Mesenchymal stem cell (in vitro differentiated cells and primary cell): ENCODE data around the gene ATCAY.

Experiments used
- DNase-seq: peaks from one replicate; pipeline ENCODE4 v3.0.0-alpha.2; 2013
- H2AFZ ChIP-seq: one replicate; pipeline ENCODE4 v1.6.1; 2013; ENCODE audit warnings: low read depth, mild to moderate bottlenecking, control low read depth, inconsistent platforms, low read length, moderate library complexity
- H2AK5ac ChIP-seq: 2 replicates; pipeline ENCODE4 v1.6.1; 2013; ENCODE audit warnings: low read length, moderate library complexity, mild to moderate bottlenecking, inconsistent platforms; ENCODE audit not compliant: severe bottlenecking
- H2BK120ac ChIP-seq: one replicate; pipeline ENCODE4 v1.6.1; 2013; ENCODE audit warnings: low read depth, mild to moderate bottlenecking, inconsistent platforms, low read length, moderate library complexity
- H2BK12ac ChIP-seq, 2 experiments: one replicate each; pipeline ENCODE4 v1.6.1; 2013; ENCODE audit warnings: inconsistent platforms in 2 of 2, low read length in 2 of 2, mild to moderate bottlenecking in 2 of 2, moderate library complexity in 2 of 2, control low read depth in 1 of 2
- H2BK15ac ChIP-seq: one replicate; pipeline ENCODE4 v1.6.1; 2013; ENCODE audit warnings: mild to moderate bottlenecking, low read depth, inconsistent platforms; ENCODE audit not compliant: poor library complexity, severe bottlenecking
- H2BK5ac ChIP-seq: 2 replicates; pipeline ENCODE4 v1.6.1; 2013; ENCODE audit warnings: low read depth, mild to moderate bottlenecking, low read length, control low read depth, inconsistent platforms; ENCODE audit not compliant: poor library complexity, severe bottlenecking
- H3K14ac ChIP-seq, 2 experiments: one replicate each; pipeline ENCODE4 v1.6.1; 2013; ENCODE audit warnings: inconsistent platforms in 2 of 2, low read length in 2 of 2, control low read depth in 1 of 2, mild to moderate bottlenecking in 1 of 2, moderate library complexity in 1 of 2
- H3K18ac ChIP-seq, 2 experiments: one replicate each; pipeline ENCODE4 v1.6.1; 2013; ENCODE audit warnings: inconsistent platforms in 2 of 2, low read length in 2 of 2, control low read depth in 1 of 2, low read depth in 1 of 2, mild to moderate bottlenecking in 1 of 2
- H3K23ac ChIP-seq, 2 experiments: one replicate each; pipeline ENCODE4 v1.6.1; 2013; ENCODE audit warnings: inconsistent platforms in 2 of 2, low read length in 2 of 2, mild to moderate bottlenecking in 2 of 2, moderate library complexity in 2 of 2, control low read depth in 1 of 2
- H3K27ac ChIP-seq: 2 replicates; pipeline ENCODE4 v1.5.1; 2013; ENCODE audit warnings: mild to moderate bottlenecking, moderate library complexity, low read length, control low read depth, inconsistent platforms; ENCODE audit not compliant: poor library complexity, severe bottlenecking
- H3K27me3 ChIP-seq, 2 experiments: 2 replicates each; pipeline versions ENCODE4 v1.6.1 to v1.7.0; 2013; ENCODE audit warnings: low read length in 2 of 2, mild to moderate bottlenecking in 2 of 2, moderate library complexity in 2 of 2, control low read depth in 1 of 2, inconsistent platforms in 1 of 2; ENCODE audit not compliant: control insufficient read depth in 1 of 2, insufficient read depth in 1 of 2
- H3K36me3 ChIP-seq, 2 experiments: 2 replicates each; pipeline versions ENCODE4 v1.6.1 to v1.7.0; 2013; ENCODE audit warnings: low read length in 2 of 2, control low read depth in 1 of 2, inconsistent platforms in 1 of 2, low read depth in 1 of 2, mild to moderate bottlenecking in 1 of 2; ENCODE audit not compliant: insufficient read depth in 2 of 2, control insufficient read depth in 1 of 2
- H3K4ac ChIP-seq, 2 experiments: one replicate each; pipeline ENCODE4 v1.6.1; 2013; ENCODE audit warnings: inconsistent platforms in 2 of 2, low read length in 2 of 2, mild to moderate bottlenecking in 2 of 2, moderate library complexity in 2 of 2, control low read depth in 1 of 2, low read depth in 1 of 2
- H3K4me1 ChIP-seq: 2 replicates; pipeline ENCODE4 v1.6.1; 2013; ENCODE audit warnings: low read depth, low read length, control low read depth; ENCODE audit not compliant: control insufficient read depth, insufficient read depth
- H3K4me2 ChIP-seq: 2 replicates; pipeline ENCODE4 v1.6.1; 2013; ENCODE audit warnings: low read length, mild to moderate bottlenecking, inconsistent platforms; ENCODE audit not compliant: poor library complexity, severe bottlenecking
- H3K4me3 ChIP-seq, 2 experiments: 2 replicates each; pipeline versions ENCODE4 v1.5.1 to v1.7.0; 2013; ENCODE audit warnings: low read length in 2 of 2, mild to moderate bottlenecking in 2 of 2, control low read depth in 1 of 2, low read depth in 1 of 2; ENCODE audit not compliant: insufficient read depth in 1 of 2
- H3K79me1 ChIP-seq: replicated peaks from 2 replicates; pipeline ENCODE4 v1.6.1; 2013; ENCODE audit warnings: mild to moderate bottlenecking, control low read depth, low read length, inconsistent platforms; ENCODE audit not compliant: poor library complexity, severe bottlenecking
- H3K9ac ChIP-seq: 2 replicates; pipeline ENCODE4 v1.7.0; 2013; ENCODE audit warnings: mild to moderate bottlenecking, low read length, moderate library complexity
- H3K9me3 ChIP-seq: 2 replicates; pipeline ENCODE4 v1.7.0; 2013; ENCODE audit warnings: mild to moderate bottlenecking, low read length; ENCODE audit not compliant: control insufficient read depth
- H4K8ac ChIP-seq: one replicate; pipeline ENCODE4 v1.6.1; 2013; ENCODE audit warnings: inconsistent platforms, mild to moderate bottlenecking, low read length, moderate library complexity
- H4K91ac ChIP-seq: one replicate; pipeline ENCODE4 v1.6.1; 2013; ENCODE audit warnings: mild to moderate bottlenecking, low read length, inconsistent platforms
- WGBS: methylation state at CpG from one replicate; pipeline ENCODE4 v1.1.7; 2013; ENCODE audit warnings: mixed read lengths; 5-methylcytosine and 5-hydroxymethylcytosine counted together

The ATCAY gene

GRCh38 chr19:3895788-3896187 lies 15.3 kb downstream of the ATCAY start:
- Histone ChIP-seq H3K4me1 (no peaks in the 10 kb centered on the region), H4K8ac (no peak overlapping the region), H3K9me3 (no peaks in the 10 kb centered on the region), H2BK15ac (no peak overlapping the region), H3K36me3 (no peaks in the 10 kb centered on the region), H3K14ac (no peak overlapping the region), H3K9ac (no peak overlapping the region), H2AK5ac (no peak overlapping the region), H2AFZ (no peak overlapping the region), H3K4ac (no peak overlapping the region), H3K27me3 (peaks cover 0 to 26% of the 10 kb centered on the region in 2 experiments), H3K4me2 (no peak overlapping the region), H3K23ac (no peak overlapping the region), H3K79me1 (no peaks in the 10 kb centered on the region), H2BK5ac (no peak overlapping the region), H2BK12ac (no peak overlapping the region), H4K91ac (no peak overlapping the region), H3K27ac (no peak overlapping the region), H3K18ac (no peak overlapping the region), H2BK120ac (no peak overlapping the region), H3K4me3 (no peak overlapping the region)
- DNase-seq: no peak
- 94% methylated on average over 3 of the region's 5 CpGs for WGBS

GRCh38 chr19:3897936-3898335 lies 17.5 kb downstream of the ATCAY start:
- Histone ChIP-seq H3K4me2 (no peak overlapping the region), H3K23ac (no peak overlapping the region), H2AK5ac (no peak overlapping the region), H3K14ac (no peak overlapping the region), H3K4me3 (no peak overlapping the region), H2BK120ac (no peak overlapping the region), H3K27me3 (peaks cover 0 to 34% of the 10 kb centered on the region in 2 experiments), H3K9ac (no peak overlapping the region), H2AFZ (no peak overlapping the region), H3K18ac (no peak overlapping the region), H4K91ac (no peak overlapping the region), H3K9me3 (no peaks in the 10 kb centered on the region), H3K27ac (no peak overlapping the region), H2BK5ac (no peak overlapping the region), H3K4me1 (no peaks in the 10 kb centered on the region), H2BK12ac (no peak overlapping the region), H4K8ac (no peak overlapping the region), H3K4ac (no peak overlapping the region), H2BK15ac (no peak overlapping the region), H3K36me3 (no peaks in the 10 kb centered on the region), H3K79me1 (no peaks in the 10 kb centered on the region)
- WGBS: 81% methylated on average over 4 of the region's 4 CpGs
- DNase-seq: no peak

GRCh38 chr19:3898426-3898825 lies 17.9 kb downstream of the ATCAY start:
- H3K23ac ChIP-seq: no peak overlapping the region
- WGBS: 84% methylated on average over 3 of the region's 3 CpGs

GRCh38 chr19:3899531-3900294 lies 19.2 kb downstream of the ATCAY start:
- WGBS: 91% methylated on average over 18 of the region's 18 CpGs

More at GRCh38 chr19:3898426-3898825, 17.9 kb downstream of the ATCAY start:
- no peak overlapping the region for H3K4ac ChIP-seq
- H4K8ac ChIP-seq: no peak overlapping the region
- no peak overlapping the region for H3K4me3 ChIP-seq
- no peak overlapping the region for H2BK12ac ChIP-seq
- no peak overlapping the region for H2BK120ac ChIP-seq
- no peak for DNase-seq
- peaks cover 0 to 32% of the 10 kb centered on the region in 2 experiments for H3K27me3 ChIP-seq
- no peak overlapping the region for H2BK5ac ChIP-seq
- no peak overlapping the region for H3K27ac ChIP-seq
- H3K9me3 ChIP-seq: no peaks in the 10 kb centered on the region
- no peaks in the 10 kb centered on the region for H3K36me3 ChIP-seq
- no peaks in the 10 kb centered on the region for H3K4me1 ChIP-seq
- H3K14ac ChIP-seq: no peak overlapping the region
- no peaks in the 10 kb centered on the region for H3K79me1 ChIP-seq
- no peak overlapping the region for H3K4me2 ChIP-seq
- H2AK5ac ChIP-seq: no peak overlapping the region
- H2AFZ ChIP-seq: no peak overlapping the region
- H3K18ac ChIP-seq: no peak overlapping the region
- no peak overlapping the region for H4K91ac ChIP-seq
- H3K9ac ChIP-seq: no peak overlapping the region
- H2BK15ac ChIP-seq: no peak overlapping the region

More at GRCh38 chr19:3899531-3900294, 19.2 kb downstream of the ATCAY start:
- H3K36me3 ChIP-seq: no peaks in the 10 kb centered on the region
- no peak overlapping the region for H2BK15ac ChIP-seq
- H2AK5ac ChIP-seq: no peak overlapping the region
- H3K27ac ChIP-seq: no peak overlapping the region
- H3K4me2 ChIP-seq: no peak overlapping the region
- no peak overlapping the region for H3K18ac ChIP-seq
- H4K91ac ChIP-seq: no peak overlapping the region
- H2BK120ac ChIP-seq: no peak overlapping the region
- no peak overlapping the region for H3K9ac ChIP-seq
- no peak overlapping the region for H3K4me3 ChIP-seq
- no peak overlapping the region for H3K23ac ChIP-seq
- peaks cover 0 to 30% of the 10 kb centered on the region in 2 experiments for H3K27me3 ChIP-seq
- no peak overlapping the region for H2BK5ac ChIP-seq
- H2BK12ac ChIP-seq: no peak overlapping the region
- no peaks in the 10 kb centered on the region for H3K4me1 ChIP-seq
- no peak overlapping the region for H2AFZ ChIP-seq
- H3K79me1 ChIP-seq: no peaks in the 10 kb centered on the region
- no peak overlapping the region for H4K8ac ChIP-seq
- no peak for DNase-seq
- H3K4ac ChIP-seq: no peak overlapping the region
- no peak overlapping the region for H3K14ac ChIP-seq
- H3K9me3 ChIP-seq: no peaks in the 10 kb centered on the region
